Raji (cell line): ENCODE measurements around the gene SGF29.

Source experiments
- POLR2A ChIP-seq: IDR thresholded peaks from 2 replicates; pipeline ENCODE4 v1.6.1; 2011; ENCODE audit warnings: low read depth, low read length, control low read depth; ENCODE audit not compliant: insufficient read depth

Gene SGF29

GRCh38 chr16:28553776-28554633 is at the start of gene SGF29:
Gene SGF29, plus strand, starts transcription at chr16:28553920. Its CDS starts 27,150 bp downstream, at chr16:28581070.
- peak; percentile 98 for TF ChIP-seq POLR2A

DNA sequence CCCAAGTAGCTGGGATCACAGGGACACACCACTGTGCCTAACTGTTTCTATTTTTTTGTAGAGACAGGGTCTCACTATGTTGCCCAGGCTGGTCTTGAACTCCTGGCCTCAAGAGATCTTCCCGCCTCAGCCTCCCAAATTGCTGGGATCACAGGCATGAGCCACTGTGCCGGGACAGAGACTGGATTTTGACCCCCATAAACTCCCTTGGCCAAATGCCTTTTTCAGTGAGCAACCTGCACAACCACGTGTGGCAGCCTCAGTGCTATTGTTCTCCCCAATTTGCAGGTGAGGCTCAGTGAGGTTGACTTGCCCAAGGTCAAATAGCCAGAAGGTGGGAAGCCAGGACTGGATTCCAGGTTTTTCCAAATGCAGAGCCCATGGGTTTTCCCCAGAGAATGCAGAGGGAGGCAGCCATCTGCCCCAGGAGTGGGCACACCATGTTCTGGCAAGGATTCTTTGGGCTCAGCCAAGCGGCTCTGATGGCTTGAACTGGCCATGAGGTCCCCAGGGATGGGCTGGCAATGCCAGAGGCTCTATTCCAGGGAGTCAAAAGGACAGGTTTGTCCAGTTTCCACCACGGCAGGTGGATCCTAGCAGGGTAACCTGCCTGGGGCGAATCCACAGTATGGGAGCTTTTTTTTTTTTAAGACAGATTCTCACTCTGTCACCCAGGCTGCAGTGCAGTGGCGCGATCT is 48.9 kb upstream of the SGF29 start:
- no peak for TF ChIP-seq POLR2A

- no peak for TF ChIP-seq POLR2A
Observed at GRCh38 chr16:28505489-28506137, 48.1 kb upstream of the SGF29 start.

GRCh38 chr16:28511031-28511430 is 42.7 kb upstream of the SGF29 start:
- no peak for TF ChIP-seq POLR2A

DNA sequence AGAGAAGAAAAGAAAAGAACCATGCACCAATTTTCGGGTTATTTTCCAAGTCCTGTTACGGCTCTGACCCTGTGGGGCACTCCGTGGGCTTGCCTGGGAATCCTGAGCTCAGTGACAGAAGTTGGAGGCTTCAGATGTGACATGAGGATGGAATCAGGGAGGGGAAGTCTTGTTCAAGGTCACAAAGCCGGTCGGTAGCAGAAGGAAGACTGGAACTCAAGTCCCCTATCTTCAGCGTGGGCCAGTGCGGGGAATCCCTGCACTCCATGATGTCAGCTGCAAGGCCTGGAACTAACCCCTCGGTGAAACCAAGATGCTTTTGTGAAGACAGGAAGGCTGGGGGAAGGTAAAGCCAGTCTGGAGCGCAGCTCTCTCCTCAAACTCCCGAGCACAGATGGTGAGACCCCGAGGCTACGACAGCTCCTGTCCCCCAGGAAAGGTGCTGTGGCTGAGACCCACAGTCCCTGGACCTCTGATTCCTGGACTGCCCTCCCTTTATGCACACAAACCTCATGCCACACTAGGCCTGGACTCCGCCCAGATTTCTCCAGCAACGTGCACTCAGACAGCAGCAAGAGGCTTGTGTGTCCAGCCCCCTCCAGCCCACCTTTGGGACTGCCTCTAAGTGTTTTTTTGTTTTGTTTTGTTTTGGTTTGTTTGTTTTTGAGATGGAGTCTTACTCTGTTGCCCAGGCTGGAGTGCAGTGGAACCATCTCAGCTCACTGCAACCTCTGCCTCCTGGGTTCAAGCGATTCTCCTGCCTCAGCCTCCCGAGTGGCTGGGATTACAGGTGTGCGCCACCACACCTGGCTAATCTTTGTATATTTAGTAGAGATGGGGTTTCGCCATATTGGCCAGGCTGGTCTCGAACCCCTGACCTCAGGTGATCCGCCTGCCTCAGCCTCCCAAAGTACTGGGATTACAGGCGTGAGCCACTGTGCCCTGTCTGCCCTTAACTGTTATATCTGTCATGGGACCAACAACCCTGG is 41.6 kb upstream of the SGF29 start:
- TF ChIP-seq POLR2A = no peak

GRCh38 chr16:28513484-28514181 is 40.1 kb upstream of the SGF29 start:
- TF ChIP-seq POLR2A = no peak

- no peak for TF ChIP-seq POLR2A
Observed at GRCh38 chr16:28514246-28514645, 39.5 kb upstream of the SGF29 start.

DNA sequence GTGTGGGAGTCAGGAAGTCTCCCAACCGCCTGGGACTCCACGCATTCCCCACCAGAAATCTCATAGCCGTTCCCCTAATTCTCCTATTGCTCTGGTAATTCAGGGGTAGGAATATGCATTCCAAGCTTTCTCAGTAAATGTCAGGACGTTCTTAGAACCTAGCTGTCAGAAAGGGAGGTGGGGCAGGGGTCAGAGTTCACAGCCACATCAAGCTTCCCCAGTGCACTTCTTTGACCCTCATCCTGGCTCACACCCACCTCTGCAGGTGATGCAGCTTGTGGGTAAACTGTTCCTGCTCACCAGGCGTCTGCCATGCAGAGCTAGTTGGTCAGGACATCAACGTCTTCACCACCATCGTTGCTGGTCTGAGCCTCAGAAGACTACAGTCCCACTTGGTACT is 33.0 kb upstream of the SGF29 start:
- TF ChIP-seq POLR2A = no peak

GRCh38 chr16:28521436-28521835 is 32.3 kb upstream of the SGF29 start:
- no peak for TF ChIP-seq POLR2A

- TF ChIP-seq POLR2A = no peak
Observed at GRCh38 chr16:28522792-28523191, 30.9 kb upstream of the SGF29 start.

- TF ChIP-seq POLR2A = no peak
Observed at GRCh38 chr16:28524681-28525171, 29.0 kb upstream of the SGF29 start.

DNA sequence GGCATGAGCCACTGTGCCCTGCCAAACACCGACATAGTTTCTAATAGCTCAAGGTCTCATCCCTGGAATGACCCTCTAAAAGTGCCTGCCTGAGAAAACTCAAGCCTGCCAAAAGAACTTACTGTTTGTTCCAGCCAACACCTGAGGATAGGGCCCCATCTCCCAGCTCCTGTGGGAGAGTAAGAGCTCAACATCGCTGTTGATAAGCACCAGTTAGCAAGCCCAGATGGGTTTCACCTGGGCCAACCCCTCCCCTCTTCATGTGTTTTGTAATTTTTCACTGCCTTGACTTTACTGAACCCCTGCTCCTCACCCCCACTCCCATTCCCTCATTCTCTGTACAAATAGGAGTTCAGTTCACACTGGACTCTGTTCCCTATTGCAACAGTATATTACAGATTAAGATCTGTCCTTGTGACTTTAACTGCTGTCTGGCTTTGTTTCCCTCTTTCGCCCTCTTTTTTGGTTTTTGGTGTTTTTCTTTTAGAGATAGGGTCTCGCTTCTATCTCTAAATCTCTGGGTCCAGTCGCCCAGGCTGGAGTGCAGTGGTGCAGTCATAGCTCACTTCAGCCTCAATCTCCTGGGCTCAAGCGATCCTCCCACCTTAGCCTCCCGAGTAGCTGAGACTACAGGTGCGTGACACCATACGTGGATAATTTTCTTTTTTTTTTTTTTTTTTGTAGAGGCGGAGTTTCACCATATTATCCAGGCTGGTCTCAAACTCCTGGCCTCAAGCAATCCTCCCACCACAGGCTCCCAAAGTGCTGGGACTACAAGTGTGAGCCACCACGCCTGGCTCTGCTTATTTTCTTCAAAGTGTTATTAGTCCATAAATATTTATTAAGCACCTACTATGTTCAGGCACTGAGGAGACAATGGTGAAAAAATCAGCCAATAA is 27.3 kb upstream of the SGF29 start:
- TF ChIP-seq POLR2A = no peak

GRCh38 chr16:28527985-28528384 is 25.7 kb upstream of the SGF29 start:
- TF ChIP-seq POLR2A = no peak
